Activated naive CD4-positive, alpha-beta T cell treated with Interleukin-2 at 50 U/mL for 16 hours (primary cell): ENCODE data around the gene SLC3A2.
"Not testable (repeated sequence)": the region's sequence is repeated elsewhere in the genome, so short reads cannot be mapped to it uniquely, and the experiment has no call there.

Experiments
- DNase-seq: peaks from one replicate; pipeline ENCODE4 v3.0.0-alpha.2; 2020

The SLC3A2 gene

GRCh38 chr11:62933750-62934495, 53.2 kb downstream of the SLC3A2 start:
- no peak for DNase-seq

GRCh38 chr11:62934496-62934785, 53.7 kb downstream of the SLC3A2 start:
- no peak for DNase-seq

- DNase-seq, result not testable (repeated sequence)
Measured at GRCh38 chr11:62937528-62937927, 56.8 kb downstream of the SLC3A2 start.
